B cell (primary cell): ENCODE measurements around the gene WNK2. TPM values are rescaled to one million over a fixed set of nuclear protein-coding genes. Genes with fewer than 3 reads are reported as not detected.

Experiments used
- ATAC-seq: fragments of 200-7000 bp; cut with Tn5 transposase; one replicate; pipeline ENCODE4 v1.10.0; 2021; ENCODE audit warnings: low read depth, mild to moderate bottlenecking, moderate number of reproducible peaks, moderate library complexity
- CTCF ChIA-PET: fragments of 350-600 bp; sonication (Branson Sonifier 250); formaldehyde crosslinking; loops from one replicate; lab custom pipeline; 2021; ENCODE audit warnings: antibody characterized with exemption, inconsistent platforms; lab: Charles Lee
- POLR2A ChIA-PET: fragments of 350-600 bp; sonication (Branson Sonifier 250); formaldehyde crosslinking; loops from one replicate; lab custom pipeline; 2021; ENCODE audit warnings: antibody characterized with exemption; lab: Charles Lee
- DNase-seq: peaks from one replicate; pipeline ENCODE4 v3.0.0; 2013
- H2AFZ ChIP-seq: 2 replicates; pipeline ENCODE4 v1.6.1; 2012; ENCODE audit warnings: mild to moderate bottlenecking, low read depth, low read length; ENCODE audit not compliant: insufficient read depth, poor library complexity, severe bottlenecking
- H3K27ac ChIP-seq, 2 donors: 1 replicate in 1 of 2; 2 replicates in 1 of 2; pipeline ENCODE4 v1.5.1; 2012 to 2013; ENCODE audit warnings: low read length in 2 of 2, mild to moderate bottlenecking in 2 of 2, moderate library complexity in 1 of 2
- H3K27me3 ChIP-seq, 4 experiments: fragments of 200-600 bp in 1 of 4; sonication (generic) in 1 of 4; replicated peaks in 1 of 4; 1 replicate in 2 of 4; 2 replicates in 2 of 4; pipeline versions ENCODE4 v1.6.1 to v1.7.0; 2013 to 2016; ENCODE audit warnings: low read length in 3 of 4, mild to moderate bottlenecking in 2 of 4, mixed read lengths in 1 of 4, moderate library complexity in 1 of 4; ENCODE audit not compliant: insufficient read depth in 4 of 4, control insufficient read depth in 3 of 4; ENCODE audit errors: control extremely low read depth in 1 of 4
- H3K36me3 ChIP-seq, 2 experiments: replicated peaks in 1 of 2; 1 replicate in 1 of 2; 2 replicates in 1 of 2; pipeline versions ENCODE4 v1.6.1 to v1.7.1; 2013; ENCODE audit warnings: low read length in 1 of 2; ENCODE audit not compliant: insufficient read depth in 2 of 2, control insufficient read depth in 1 of 2; ENCODE audit errors: control extremely low read depth in 1 of 2, extremely low read depth in 1 of 2
- H3K4me1 ChIP-seq, 2 donors: fragments of 200-600 bp in 1 of 2; sonication (generic) in 1 of 2; 1 replicate in 1 of 2; 2 replicates in 1 of 2; pipeline versions ENCODE4 v1.5.1 to v1.6.1; 2013 to 2017; ENCODE audit warnings: low read length in 2 of 2; ENCODE audit not compliant: control insufficient read depth in 2 of 2, insufficient read depth in 2 of 2
- H3K4me2 ChIP-seq: replicated peaks from 2 replicates; pipeline ENCODE3; 2012; ENCODE audit warnings: mild to moderate bottlenecking, low read depth, low read length; ENCODE audit not compliant: poor library complexity, severe bottlenecking
- H3K4me3 ChIP-seq, 5 experiments: fragments of 200-600 bp in 1 of 5; sonication (generic) in 1 of 5; 1 replicate in 3 of 5; 2 replicates in 2 of 5; pipeline versions ENCODE4 v1.5.1 to v1.7.0; 2011 to 2016; ENCODE audit warnings: low read length in 4 of 5, mild to moderate bottlenecking in 4 of 5, low read depth in 2 of 5, control low read depth in 1 of 5, moderate library complexity in 1 of 5; ENCODE audit not compliant: insufficient read depth in 1 of 5; ENCODE audit errors: control extremely low read depth in 1 of 5, extremely low read depth in 1 of 5
- H3K79me2 ChIP-seq: fragments of 200-600 bp; sonication (generic); one replicate; pipeline ENCODE4 v1.6.0; 2016; ENCODE audit warnings: low read length; ENCODE audit not compliant: control insufficient read depth, insufficient read depth
- H3K9ac ChIP-seq: fragments of 200-600 bp; sonication (generic); 2 replicates; pipeline ENCODE4 v1.6.1; 2017; ENCODE audit warnings: mild to moderate bottlenecking, low read length, moderate library complexity
- H3K9me3 ChIP-seq, 3 donors: one replicate each; pipeline versions ENCODE4 v1.6.1 to v1.7.1; 2013; ENCODE audit warnings: low read length in 2 of 3; ENCODE audit not compliant: control insufficient read depth in 2 of 3, insufficient read depth in 1 of 3; ENCODE audit errors: control extremely low read depth in 1 of 3
- H4K20me1 ChIP-seq: 2 replicates; pipeline ENCODE4 v1.6.0; 2012; ENCODE audit warnings: mild to moderate bottlenecking, low read length; ENCODE audit not compliant: insufficient read depth, control insufficient read depth, poor library complexity, severe bottlenecking
- H3K27ac Mint-ChIP-seq: one replicate; pipeline ENCODE4 v1.8.0; 2021; ENCODE audit warnings: mixed read lengths
- H3K27me3 Mint-ChIP-seq: one replicate; pipeline ENCODE4 v1.8.0; 2021; ENCODE audit warnings: mixed read lengths
- H3K4me1 Mint-ChIP-seq: one replicate; pipeline ENCODE4 v1.8.0; 2021; ENCODE audit warnings: mixed read lengths
- H3K4me3 Mint-ChIP-seq: one replicate; pipeline ENCODE4 v1.8.0; 2021; ENCODE audit warnings: mixed read lengths
- H3K9me3 Mint-ChIP-seq: one replicate; pipeline ENCODE4 v1.8.0; 2022; ENCODE audit warnings: mixed read lengths; ENCODE audit not compliant: insufficient read depth
- CTCF ChIP-seq: fragments of 200-600 bp; IDR thresholded peaks from one replicate; pipeline ENCODE4 v1.8.0; 2022; ENCODE audit warnings: antibody characterized with exemption, mild to moderate bottlenecking
- EZH2 ChIP-seq: IDR thresholded peaks from 2 replicates; pipeline ENCODE4 v1.6.1; 2012; ENCODE audit warnings: borderline replicate concordance, low read depth, mild to moderate bottlenecking, moderate library complexity, low read length; ENCODE audit not compliant: insufficient read depth, poor library complexity, severe bottlenecking
- WGBS: methylation state at CpG from one replicate; pipeline ENCODE4 v1.1.5; 2013; ENCODE audit warnings: missing lambda C conversion rate; ENCODE audit not compliant: insufficient coverage; 5-methylcytosine and 5-hydroxymethylcytosine counted together
- intact Hi-C: fragments of 100-400 bp; cut with micrococcal nuclease; formaldehyde crosslinking; loops from one replicate; pipeline ENCODE4 v1.10.0; 2022
- polyA plus RNA-seq: library from polyadenylated mRNA; depleted of rRNA; stranded (reverse); fragments of >200 nt; gene quantifications from 2 replicates; pipeline ENCODE4 v1.2.3, GENCODE V29; 2012
- total RNA-seq, 2 donors: library from RNA; stranded (reverse); fragments of 120-200 nt in 1 of 2; gene quantifications; 1 replicate in 1 of 2; 2 replicates in 1 of 2; pipeline versions ENCODE4 v1.2.3 to v1.2.4, GENCODE V29; 2013 to 2022

The WNK2 gene
- total and polyA plus RNA-seq, 2 donors (not counting 1 experiment from before 2014, with no cell fraction given) = 0.49 TPM; not detected in 1

GRCh38 chr9:93306579-93307091 lies 122.7 kb downstream of the WNK2 start:
- Histone ChIP-seq H2AFZ (no peak overlapping the region), H3K79me2 (no peaks in the 10 kb centered on the region), H3K4me3 (no peak overlapping the region), H3K27ac (no peak overlapping the region), H3K36me3 (no peaks in the 10 kb centered on the region), H4K20me1 (no peaks in the 10 kb centered on the region), H3K4me2 (no peak overlapping the region), H3K9ac (no peak overlapping the region), H3K27me3 (peaks cover 0 to 3% (median 0%) of the 10 kb centered on the region in 4 experiments), H3K9me3 (no peaks in the 10 kb centered on the region), H3K4me1 (peaks cover 0 to 5% of the 10 kb centered on the region in 2 donors)
- no peaks in the 10 kb centered on the region for H3K4me1 Mint-ChIP-seq
- no peaks in the 10 kb centered on the region for H3K9me3 Mint-ChIP-seq
- ATAC-seq (no peak), DNase-seq (no peak)
- H3K27ac Mint-ChIP-seq = no peak overlapping the region
- TF ChIP-seq EZH2 (no peak), CTCF (no peak)
- H3K27me3 Mint-ChIP-seq = peaks cover 3% of the 10 kb centered on the region
- ChIA-PET POLR2A (no interaction called here), CTCF (interaction anchor here (1.7 kb wide), 1 partner anchor 198 kb away, joined by 7 read pairs; no protein-coding TSS in a partner anchor)
- WGBS = 93% methylated on average over 35 of the region's 35 CpGs
- intact Hi-C loops = no loop called here
- H3K4me3 Mint-ChIP-seq = no peak overlapping the region

GRCh38 chr9:93307468-93308157 lies 123.7 kb downstream of the WNK2 start:
- H3K9me3 Mint-ChIP-seq = no peaks in the 10 kb centered on the region
- H3K36me3 ChIP-seq = no peaks in the 10 kb centered on the region
- no peaks in the 10 kb centered on the region for H3K9me3 ChIP-seq
- H3K27me3 Mint-ChIP-seq = peaks cover 4% of the 10 kb centered on the region
- TF ChIP-seq CTCF (no peak), EZH2 (no peak)
- DNase-seq (no peak), ATAC-seq (no peak)
- H3K4me1 Mint-ChIP-seq = no peaks in the 10 kb centered on the region
- no peak overlapping the region for H3K27ac Mint-ChIP-seq
- POLR2A ChIA-PET = no interaction called here
- no peak overlapping the region for H3K9ac ChIP-seq
- peaks cover 0 to under 1% of the 10 kb centered on the region in 2 donors for H3K4me1 ChIP-seq
- no peak overlapping the region for H3K4me3 ChIP-seq
- H3K4me3 Mint-ChIP-seq = no peak overlapping the region
- H3K27ac ChIP-seq = no peak overlapping the region
- CTCF ChIA-PET = interaction anchor here (0.6 kb wide), 1 partner anchor 146 kb away, joined by 3 read pairs; no protein-coding TSS in a partner anchor
- peaks cover 0 to 3% (median under 1%) of the 10 kb centered on the region in 4 experiments for H3K27me3 ChIP-seq
- H3K79me2 ChIP-seq = no peaks in the 10 kb centered on the region
- H4K20me1 ChIP-seq = no peaks in the 10 kb centered on the region
- H3K4me2 ChIP-seq = no peak overlapping the region
- no peak overlapping the region for H2AFZ ChIP-seq
- intact Hi-C loops = no loop called here
- 96% methylated on average over 23 of the region's 24 CpGs for WGBS
